A549 (cell line): ENCODE measurements around the gene SLC35D2. TPM values are rescaled to one million over a fixed set of nuclear protein-coding genes. Genes with fewer than 3 reads are reported as not detected.

Source experiments
- ATAC-seq, 2 experiments: fragments of 200-7000 bp in 1 of 2; fragments of >200 bp in 1 of 2; cut with Nextera tagmentation in 1 of 2; cut with Tn5 transposase in 1 of 2; 3 replicates each; pipeline versions ENCODE4 v1.8.0 to v1.9.1; 2018 to 2020; ENCODE audit warnings: mild to moderate bottlenecking in 1 of 2, moderate library complexity in 1 of 2
- CTCF ChIA-PET: fragments of 300-600 bp; sonication (Branson Sonifier 250); formaldehyde crosslinking; extraction: SDS; loops from one replicate; lab custom pipeline; 2021; ENCODE audit warnings: antibody characterized with exemption, inconsistent platforms; lab: Yijun Ruan, JAX
- POLR2A ChIA-PET: fragments of 350-600 bp; formaldehyde crosslinking; extraction: SDS; loops from one replicate; lab custom pipeline; 2021; ENCODE audit warnings: antibody characterized with exemption, inconsistent platforms; lab: Yijun Ruan, JAX
- DNase-seq, 2 experiments: peaks; one replicate each; pipeline versions ENCODE4 v3.0.0 to v3.0.0-alpha.2; 2011 to 2016; ENCODE audit warnings: low read depth in 1 of 2, low spot score in 1 of 2
- FAIRE-seq: peaks from 2 replicates; lab custom pipeline; 2011; peaks lifted over from hg19 to GRCh38; lab: Jason Lieb, UNC
- H3K27ac ChIP-seq, 2 experiments: fragments of >200 bp; sonication (Bioruptor Twin); formaldehyde crosslinking; 3 replicates each; pipeline ENCODE4 v1.5.1; 2016 to 2017
- H3K4me1 ChIP-seq: fragments of >200 bp; sonication (Bioruptor Twin); formaldehyde crosslinking; 3 replicates; pipeline ENCODE4 v1.6.1; 2016
- H3K4me2 ChIP-seq: fragments of >200 bp; sonication (Bioruptor Twin); formaldehyde crosslinking; 3 replicates; pipeline ENCODE4 v1.6.1; 2016
- H3K4me3 ChIP-seq: fragments of >200 bp; sonication (Bioruptor Twin); formaldehyde crosslinking; 3 replicates; pipeline ENCODE4 v1.5.1; 2016
- H3K9me3 ChIP-seq: fragments of >200 bp; sonication (Bioruptor Twin); formaldehyde crosslinking; 3 replicates; pipeline ENCODE4 v1.6.1; 2016
- CBX8 ChIP-seq: fragments of 200-600 bp; sonication (generic); IDR thresholded peaks from 2 replicates; pipeline ENCODE4 v1.6.1; 2016
- CTCF ChIP-seq: fragments of >200 bp; sonication (Bioruptor Twin); formaldehyde crosslinking; IDR thresholded peaks from 3 replicates; pipeline ENCODE4 v1.5.1; 2016
- EHF ChIP-seq: fragments of 250-450 bp; sonication (Bioruptor Pico); IDR thresholded peaks from 2 replicates; pipeline ENCODE4 v1.5.0; 2020; ENCODE audit warnings: mild to moderate bottlenecking
- FOSL2 ChIP-seq, 2 experiments: fragments of 450-650 bp in 1 of 2; fragments of >200 bp in 1 of 2; sonication (Bioruptor Twin) in 1 of 2; formaldehyde crosslinking; IDR thresholded peaks; 2 replicates each; pipeline versions ENCODE4 v1.5.0 to v1.6.1; 2016 to 2020; ENCODE audit warnings: mild to moderate bottlenecking in 1 of 2, moderate library complexity in 1 of 2
- GATA3 ChIP-seq: IDR thresholded peaks from 2 replicates; pipeline ENCODE4 v1.6.1; 2012; ENCODE audit warnings: borderline replicate concordance
- HOXB13 ChIP-seq: fragments of 250-450 bp; sonication (Bioruptor Pico); IDR thresholded peaks from 2 replicates; pipeline ENCODE4 v1.5.0; 2020; ENCODE audit warnings: low read depth, mild to moderate bottlenecking, moderate library complexity
- HOXB5 ChIP-seq: fragments of 250-450 bp; sonication (Bioruptor Pico); IDR thresholded peaks from 2 replicates; pipeline ENCODE4 v1.5.0; 2020; ENCODE audit warnings: mild to moderate bottlenecking, moderate library complexity
- JUN ChIP-seq, 2 experiments: fragments of >200 bp; sonication (Bioruptor Twin); formaldehyde crosslinking; IDR thresholded peaks; 2 replicates in 1 of 2; 3 replicates in 1 of 2; pipeline ENCODE4 v1.6.1; 2016 to 2017
- MAFK ChIP-seq: fragments of 450-650 bp; IDR thresholded peaks from 2 replicates; pipeline ENCODE4 v1.6.1; 2014; ENCODE audit not compliant: partially characterized antibody
- MAX ChIP-seq: IDR thresholded peaks from 2 replicates; pipeline ENCODE4 v1.6.1; 2012
- MAZ ChIP-seq: fragments of 150-350 bp; IDR thresholded peaks from 2 replicates; pipeline ENCODE4 v1.6.1; 2014; ENCODE audit warnings: antibody characterized with exemption, low read depth, low read length, borderline replicate concordance
- MYC ChIP-seq: IDR thresholded peaks from 2 replicates; pipeline ENCODE4 v1.6.1; 2012; ENCODE audit warnings: mild to moderate bottlenecking, inconsistent platforms, low read length, improper control_type of control experiment, borderline replicate concordance
- PHF8 ChIP-seq: fragments of 200-600 bp; sonication (generic); IDR thresholded peaks from 2 replicates; pipeline ENCODE4 v1.6.1; 2016; ENCODE audit warnings: low read depth, mild to moderate bottlenecking, antibody characterized with exemption, moderate library complexity, borderline replicate concordance
- RAD21 ChIP-seq, 2 experiments: fragments of >200 bp in 1 of 2; sonication (Bioruptor Twin) in 1 of 2; formaldehyde crosslinking in 1 of 2; IDR thresholded peaks in 1 of 2; conservative IDR thresholded peaks in 1 of 2; 2 replicates in 1 of 2; 3 replicates in 1 of 2; pipeline ENCODE4 v1.6.1; 2012 to 2018; ENCODE audit warnings: inconsistent platforms in 1 of 2
- ZFP36 ChIP-seq: fragments of 450-650 bp; IDR thresholded peaks from 2 replicates; pipeline ENCODE4 v1.6.1; 2014; ENCODE audit warnings: borderline replicate concordance; ENCODE audit not compliant: partially characterized antibody
- ZSCAN20 ChIP-seq: fragments of 250-450 bp; sonication (Bioruptor Pico); IDR thresholded peaks from 2 replicates; pipeline ENCODE4 v1.8.0; 2022; ENCODE audit warnings: mild to moderate bottlenecking, moderate library complexity
- WGBS: methylation state at CpG from one replicate; pipeline ENCODE4 v1.1.6; 2017; ENCODE audit errors: missing lambda C conversion rate; 5-methylcytosine and 5-hydroxymethylcytosine counted together
- polyA plus RNA-seq, 4 experiments: library from polyadenylated mRNA; depleted of rRNA in 3 of 4; stranded (reverse); fragments of >200 nt; fragmentation: RNase III in 1 of 4; extraction: RNeasy Plus Mini Kit Qiagen cat#74134 plus additional on column Dnase treatment in 1 of 4; gene quantifications; 2 replicates in 3 of 4; 3 replicates in 1 of 4; pipeline ENCODE4 v1.2.3, GENCODE V29; 2011 to 2017

The SLC35D2 gene
- polyA plus RNA-seq, 2 of the 4 experiments (the other 2 are of a cell fraction): 13.8 to 29.8 TPM

- no peak for DNase-seq
- TF ChIP-seq JUN (IDR thresholded peaks at IDR 0.05) (no peak), HOXB5 (CRISPR knock-in tag) (no peak), MAZ (no peak)
- H3K4me1 ChIP-seq: peaks cover 21% of the 10 kb centered on the region; the same call in 2 of the 3 replicates
- no peak for FAIRE-seq
- H3K4me3 ChIP-seq: no peak overlapping the region
- POLR2A ChIA-PET: interaction anchor here (0.6 kb wide), 1 partner anchor 26 kb away, joined by 3 read pairs; no protein-coding TSS in a partner anchor
- H3K9me3 ChIP-seq: no peaks in the 10 kb centered on the region
- CTCF ChIA-PET: interaction anchor here (0.6 to 1.7 kb wide), 3 partner anchors 31 to 89 kb away, joined by 3 read pairs; no protein-coding TSS in a partner anchor
- 86% methylated on average over 8 of the region's 8 CpGs for WGBS
- no peak overlapping the region for H3K27ac ChIP-seq
- ATAC-seq: no peak
- no peak overlapping the region for H3K4me2 ChIP-seq
Observed at GRCh38 chr9:96412174-96412913, 28.8 kb upstream of the SLC35D2 start.

GRCh38 chr9:96411129-96411838, 27.8 kb upstream of the SLC35D2 start:
- Histone ChIP-seq H3K4me2 (no peak overlapping the region), H3K4me3 (no peak overlapping the region), H3K27ac (no peak overlapping the region), H3K4me1 (peaks cover 19% of the 10 kb centered on the region; the same call in 2 of the 3 replicates), H3K9me3 (no peaks in the 10 kb centered on the region)
- ChIA-PET POLR2A (no interaction called here), CTCF (interaction anchor here (0.6 kb wide), 1 partner anchor 137 kb away, joined by 5 read pairs; no protein-coding TSS in a partner anchor)
- WGBS: 86% methylated on average over 5 of the region's 5 CpGs
- no peak for ATAC-seq
- no peak for DNase-seq
- peak; percentile 55 for TF ChIP-seq MAFK
- no peak for TF ChIP-seq ZSCAN20 (CRISPR knock-in tag)
- FAIRE-seq: no peak

GRCh38 chr9:96408409-96409280, 25.1 kb upstream of the SLC35D2 start:
- ChIA-PET CTCF (interaction anchor here (0.8 to 1.0 kb wide), 2 partner anchors 13 to 81 kb away, joined by 4 read pairs; no protein-coding TSS in a partner anchor), POLR2A (no interaction called here)
- ATAC-seq (peak; percentile 25 to 43; a peak in 4 of 6 replicates), FAIRE-seq (no peak), DNase-seq (no peak)
- H3K4me1 ChIP-seq: peaks cover 17% of the 10 kb centered on the region; the same call in 2 of the 3 replicates
- TF ChIP-seq CTCF: no peak
- TF ChIP-seq RAD21 (conservative IDR thresholded peaks at IDR 0.05 in 1 of 2, IDR thresholded peaks at IDR 0.05 in 1 of 2): no peak
- TF ChIP-seq MAX: no peak
- no peak for TF ChIP-seq CBX8
- TF ChIP-seq ZFP36: no peak
- no peak for TF ChIP-seq EHF (CRISPR knock-in tag)
- no peak for TF ChIP-seq HOXB13 (CRISPR knock-in tag)
- no peak for TF ChIP-seq GATA3
- no peak for TF ChIP-seq MYC
- no peak for TF ChIP-seq PHF8
- TF ChIP-seq FOSL2 (IDR thresholded peaks at IDR 0.05): no peak
- no peak for TF ChIP-seq FOSL2 (CRISPR knock-in tag; IDR thresholded peaks at IDR 0.05)
- no peak overlapping the region for H3K4me3 ChIP-seq
- H3K27ac ChIP-seq: 0 out of 6 replicates have a peak overlapping the region, but pooled peaks of 1 of the 2 experiments have one; percentile 8
- WGBS: 75% methylated on average over 9 of the region's 9 CpGs
- H3K9me3 ChIP-seq: no peaks in the 10 kb centered on the region
- H3K4me2 ChIP-seq: peak overlapping the region; percentile 22; the same call in 2 of the 3 replicates
